Fibroblast of lung (primary cell): ENCODE measurements around the gene MYO1E. TPM values are rescaled to one million over a fixed set of nuclear protein-coding genes. Genes with fewer than 3 reads are reported as not detected.

ENCODE experiments used
- DNase-seq, 2 donors: peaks; one replicate each; pipeline versions ENCODE4 v3.0.0 to v3.0.0-alpha.2; 2010; ENCODE audit warnings: low read depth in 2 of 2
- H2AFZ ChIP-seq: 2 replicates; pipeline ENCODE4 v1.5.1; 2012; ENCODE audit warnings: low read length, control low read depth, inconsistent platforms
- H3K27ac ChIP-seq: 2 replicates; pipeline ENCODE4 v1.5.1; 2011; ENCODE audit warnings: low read length, control low read depth; ENCODE audit not compliant: insufficient read depth
- H3K27me3 ChIP-seq: 2 replicates; pipeline ENCODE4 v1.5.1; 2011; ENCODE audit warnings: mild to moderate bottlenecking, low read length; ENCODE audit not compliant: control insufficient read depth, insufficient read depth
- H3K36me3 ChIP-seq: 2 replicates; pipeline ENCODE4 v1.5.1; 2011; ENCODE audit warnings: low read length; ENCODE audit not compliant: control insufficient read depth, insufficient read depth
- H3K4me1 ChIP-seq: 2 replicates; pipeline ENCODE4 v1.5.1; 2011; ENCODE audit warnings: low read length; ENCODE audit not compliant: control insufficient read depth, insufficient read depth; ENCODE audit errors: extremely low read depth
- H3K4me2 ChIP-seq: 2 replicates; pipeline ENCODE4 v1.5.1; 2011; ENCODE audit warnings: low read length, control low read depth; ENCODE audit not compliant: insufficient read depth; ENCODE audit errors: extremely low read depth
- H3K4me3 ChIP-seq, 4 experiments: fragments of 200-600 bp in 1 of 4; sonication (generic) in 1 of 4; replicated peaks in 1 of 4; 2 replicates each; pipeline ENCODE4 v1.5.1; 2011 to 2016; ENCODE audit warnings: low read length in 4 of 4, low read depth in 3 of 4, mild to moderate bottlenecking in 3 of 4, control low read depth in 2 of 4, inconsistent platforms in 1 of 4, mixed read lengths in 1 of 4; ENCODE audit not compliant: insufficient read depth in 1 of 4; ENCODE audit errors: control extremely low read depth in 1 of 4
- H3K79me2 ChIP-seq: 2 replicates; pipeline ENCODE4 v1.5.1; 2012; ENCODE audit warnings: mild to moderate bottlenecking, low read length, inconsistent platforms; ENCODE audit not compliant: control insufficient read depth, insufficient read depth
- H3K9ac ChIP-seq: 2 replicates; pipeline ENCODE4 v1.5.1; 2011; ENCODE audit warnings: mild to moderate bottlenecking, low read length, control low read depth; ENCODE audit not compliant: insufficient read depth
- H3K9me3 ChIP-seq: 2 replicates; pipeline ENCODE4 v1.5.1; 2012; ENCODE audit warnings: low read depth, low read length; ENCODE audit not compliant: control insufficient read depth, insufficient read depth
- H4K20me1 ChIP-seq: 2 replicates; pipeline ENCODE4 v1.5.1; 2011; ENCODE audit warnings: low read length; ENCODE audit not compliant: control insufficient read depth, insufficient read depth; ENCODE audit errors: extremely low read depth
- EZH2 ChIP-seq: IDR thresholded peaks from 2 replicates; pipeline ENCODE4 v1.5.1; 2012; ENCODE audit warnings: low read length, control low read depth, mild to moderate bottlenecking; ENCODE audit errors: missing control alignments
- polyA plus RNA-seq, 2 donors: library from polyadenylated mRNA; depleted of rRNA in 1 of 2; stranded (reverse) in 1 of 2; unstranded in 1 of 2; fragments of >200 nt; gene quantifications; 2 replicates each; pipeline ENCODE4 v1.2.1, GENCODE V29; 2011 to 2012; ENCODE audit warnings: missing spikeins in 1 of 2
- total RNA-seq: library from RNA; depleted of rRNA; stranded (reverse); fragments of >200 nt; gene quantifications from 2 replicates; pipeline ENCODE4 v1.2.1, GENCODE V29; 2014
- TF ChIP-seq, protein P1 (sequence below), 2 donors: IDR thresholded peaks in 1 of 2; conservative IDR thresholded peaks in 1 of 2; 1 replicate in 1 of 2; 2 replicates in 1 of 2; pipeline ENCODE4 v1.5.1; 2011 to 2012; ENCODE audit warnings: low read length in 2 of 2, control low read depth in 1 of 2, inconsistent platforms in 1 of 2, low read depth in 1 of 2, mild to moderate bottlenecking in 1 of 2

The MYO1E gene
- total and polyA plus RNA-seq, 2 donors (not counting 1 experiment from before 2014, with no cell fraction given), result 27.6 to 84.0 TPM

DNA sequence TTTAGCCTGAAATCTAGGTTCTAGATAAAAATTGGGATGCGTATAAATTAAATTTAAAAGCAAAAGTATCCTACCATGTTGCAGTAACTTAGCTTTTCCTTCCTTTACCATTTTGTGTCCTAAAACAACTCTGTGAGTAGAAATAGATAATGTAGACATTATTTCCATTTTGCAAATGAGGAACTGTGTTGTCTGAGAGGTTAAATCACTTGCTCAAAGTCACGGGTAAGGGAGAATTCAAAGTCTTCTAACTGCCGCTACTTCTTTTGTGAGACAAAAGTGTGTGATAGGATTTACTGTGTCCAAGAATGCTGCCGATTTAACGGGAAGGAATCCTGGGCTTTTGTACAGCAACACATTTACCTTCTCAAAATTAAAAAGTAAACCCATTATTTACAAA, 40.7 kb downstream of the MYO1E start:
- Histone ChIP-seq H3K9me3 (no peaks in the 10 kb centered on the region), H3K4me3 (no peak overlapping the region), H2AFZ (no peak overlapping the region), H3K79me2 (peaks cover 53% of the 10 kb centered on the region), H3K4me2 (no peak overlapping the region), H3K4me1 (peaks cover 18% of the 10 kb centered on the region), H3K27me3 (no peaks in the 10 kb centered on the region), H3K36me3 (no peaks in the 10 kb centered on the region), H4K20me1 (no peaks in the 10 kb centered on the region), H3K9ac (no peak overlapping the region), H3K27ac (no peak overlapping the region)
- TF ChIP-seq EZH2, result no peak
- TF ChIP-seq, protein P1, sequence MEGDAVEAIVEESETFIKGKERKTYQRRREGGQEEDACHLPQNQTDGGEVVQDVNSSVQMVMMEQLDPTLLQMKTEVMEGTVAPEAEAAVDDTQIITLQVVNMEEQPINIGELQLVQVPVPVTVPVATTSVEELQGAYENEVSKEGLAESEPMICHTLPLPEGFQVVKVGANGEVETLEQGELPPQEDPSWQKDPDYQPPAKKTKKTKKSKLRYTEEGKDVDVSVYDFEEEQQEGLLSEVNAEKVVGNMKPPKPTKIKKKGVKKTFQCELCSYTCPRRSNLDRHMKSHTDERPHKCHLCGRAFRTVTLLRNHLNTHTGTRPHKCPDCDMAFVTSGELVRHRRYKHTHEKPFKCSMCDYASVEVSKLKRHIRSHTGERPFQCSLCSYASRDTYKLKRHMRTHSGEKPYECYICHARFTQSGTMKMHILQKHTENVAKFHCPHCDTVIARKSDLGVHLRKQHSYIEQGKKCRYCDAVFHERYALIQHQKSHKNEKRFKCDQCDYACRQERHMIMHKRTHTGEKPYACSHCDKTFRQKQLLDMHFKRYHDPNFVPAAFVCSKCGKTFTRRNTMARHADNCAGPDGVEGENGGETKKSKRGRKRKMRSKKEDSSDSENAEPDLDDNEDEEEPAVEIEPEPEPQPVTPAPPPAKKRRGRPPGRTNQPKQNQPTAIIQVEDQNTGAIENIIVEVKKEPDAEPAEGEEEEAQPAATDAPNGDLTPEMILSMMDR (conservative IDR thresholded peaks at IDR 0.05 in 1 of 2, IDR thresholded peaks at IDR 0.05 in 1 of 2; ENCODE audit: low read depth in 1 of 2, low read length in 2 of 2), result no peak
- DNase-seq, result no peak

DNA sequence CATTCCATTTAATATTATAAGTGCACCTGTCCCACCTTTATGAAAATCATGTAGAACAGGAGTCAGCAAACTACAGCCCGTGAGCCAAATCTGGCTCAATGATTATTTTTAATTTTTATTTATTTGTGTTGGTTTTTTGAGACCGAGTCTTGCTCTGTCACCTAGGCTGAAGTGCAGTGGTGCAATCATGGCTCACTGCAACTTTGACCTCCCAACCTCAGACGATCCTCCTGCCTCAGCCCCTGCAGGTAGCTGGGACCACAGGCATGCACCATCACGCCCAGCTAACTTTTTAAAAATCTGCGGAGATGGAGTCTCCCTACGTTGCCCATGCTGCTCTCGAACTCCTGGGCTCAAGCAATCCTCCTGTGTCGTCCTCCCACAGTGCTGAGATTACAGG, 42.0 kb downstream of the MYO1E start:
- TF ChIP-seq, protein P1 (conservative IDR thresholded peaks at IDR 0.05 in 1 of 2, IDR thresholded peaks at IDR 0.05 in 1 of 2; ENCODE audit: low read depth in 1 of 2, low read length in 2 of 2), result no peak
- no peak for TF ChIP-seq EZH2
- no peak for DNase-seq
- H3K9ac ChIP-seq, result no peak overlapping the region

DNA sequence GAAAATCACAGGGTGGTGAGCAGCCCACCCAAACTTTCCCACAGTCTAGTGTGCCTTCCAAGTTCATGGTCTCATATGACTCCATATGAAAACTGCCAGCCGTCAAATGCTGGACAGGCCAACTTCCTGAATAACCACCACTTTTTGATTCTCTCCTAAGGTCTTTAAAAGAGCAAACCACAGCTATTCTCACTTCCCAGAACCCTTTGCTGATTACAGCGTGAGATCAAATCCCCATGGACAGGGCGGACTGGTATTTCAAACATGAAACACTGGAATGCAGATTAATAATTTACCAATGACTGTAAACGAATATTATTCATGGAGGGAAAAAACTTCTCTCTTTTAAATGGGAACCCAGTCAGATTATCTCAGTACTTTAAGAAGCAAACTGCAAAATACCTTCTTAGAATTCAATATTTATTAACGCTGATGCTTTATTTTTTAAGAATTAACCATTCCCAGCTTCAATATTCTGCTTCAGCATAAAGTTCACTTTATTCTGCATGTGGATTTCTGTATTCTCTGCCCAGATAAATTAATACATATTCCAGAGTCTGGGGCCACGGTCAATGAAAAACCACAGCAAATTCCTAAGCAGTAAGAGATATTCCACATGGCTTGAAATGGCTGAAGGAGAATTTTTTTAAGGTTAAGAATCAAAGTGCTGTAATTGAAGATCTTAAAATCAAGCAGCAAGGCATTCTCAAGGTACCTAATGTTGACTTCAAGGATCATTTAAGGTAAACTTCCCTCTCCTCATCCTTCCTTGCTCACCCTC, 42.9 kb downstream of the MYO1E start:
- Histone ChIP-seq H3K4me3 (no peak overlapping the region), H2AFZ (no peak overlapping the region)
- DNase-seq, result peak; percentile 70 to 97

More for the DNA sequence above, 42.0 kb downstream of the MYO1E start:
- peak overlapping the region; percentile 74 for H3K27ac ChIP-seq
- H3K36me3 ChIP-seq, result no peaks in the 10 kb centered on the region
- no peak overlapping the region for H3K4me2 ChIP-seq
- no peak overlapping the region for H2AFZ ChIP-seq
- H3K27me3 ChIP-seq, result no peaks in the 10 kb centered on the region
- H4K20me1 ChIP-seq, result no peaks in the 10 kb centered on the region
- no peaks in the 10 kb centered on the region for H3K9me3 ChIP-seq
- peaks cover 18% of the 10 kb centered on the region for H3K4me1 ChIP-seq
- H3K79me2 ChIP-seq, result peaks cover 53% of the 10 kb centered on the region
- no peak overlapping the region for H3K4me3 ChIP-seq

More for the DNA sequence above, 42.9 kb downstream of the MYO1E start:
- Histone ChIP-seq H4K20me1 (no peaks in the 10 kb centered on the region), H3K4me1 (peaks cover 18% of the 10 kb centered on the region), H3K27ac (peak overlapping the region; percentile 74), H3K27me3 (no peaks in the 10 kb centered on the region), H3K9ac (peak overlapping the region; percentile 34), H3K4me2 (peak overlapping the region; percentile 18), H3K36me3 (no peaks in the 10 kb centered on the region), H3K9me3 (no peaks in the 10 kb centered on the region), H3K79me2 (peaks cover 53% of the 10 kb centered on the region)
- TF ChIP-seq EZH2, result no peak
- TF ChIP-seq, protein P1 (conservative IDR thresholded peaks at IDR 0.05 in 1 of 2, IDR thresholded peaks at IDR 0.05 in 1 of 2; ENCODE audit: low read depth in 1 of 2, low read length in 2 of 2), result no peak
